ENCODE results near the gene ANKRD52.

The ANKRD52 gene

DNA sequence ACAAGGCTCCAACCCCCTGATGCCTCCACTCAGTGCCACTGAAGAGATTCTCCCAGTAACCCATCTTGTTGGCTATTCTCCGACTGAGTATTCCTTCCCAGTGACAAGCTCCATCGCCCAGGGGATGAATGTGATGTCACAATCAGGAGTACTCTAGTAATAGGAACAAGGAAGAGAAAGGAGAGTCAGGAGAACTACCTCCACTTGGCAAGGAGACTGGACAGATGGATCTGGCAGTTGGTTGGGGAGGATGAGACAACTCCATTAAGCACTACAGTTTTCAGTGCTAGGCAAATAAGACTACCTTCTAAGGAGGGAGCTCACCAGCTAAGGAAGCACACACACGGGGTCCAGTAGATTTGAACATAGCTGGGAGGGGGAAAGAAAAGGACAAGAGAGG is 41.7 kb downstream of the ANKRD52 start:
- in situ Hi-C loops (cut with MboI; ENCODE audit: low sequenced_read_pairs): no loop called here

DNA sequence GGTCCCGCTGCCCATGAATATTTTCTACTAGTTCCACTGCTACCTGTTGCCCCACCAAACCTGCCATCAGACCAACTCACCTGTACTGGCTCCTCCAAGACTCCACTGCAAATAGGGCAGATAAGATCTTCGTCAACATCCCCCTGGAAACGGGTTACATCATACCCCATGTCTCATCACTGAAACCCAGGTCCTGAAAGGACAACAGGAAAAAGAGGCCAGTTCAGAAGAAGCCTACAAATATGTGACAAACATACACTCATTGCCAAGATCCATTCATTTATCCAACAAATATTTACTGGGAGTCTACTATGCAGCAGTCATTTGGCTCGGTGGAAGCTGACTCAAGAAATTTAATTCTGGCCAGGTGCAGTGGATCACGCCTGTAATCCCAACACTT is 44.3 kb downstream of the ANKRD52 start:
- in situ Hi-C loops (cut with MboI; ENCODE audit: low sequenced_read_pairs): no loop called here

DNA sequence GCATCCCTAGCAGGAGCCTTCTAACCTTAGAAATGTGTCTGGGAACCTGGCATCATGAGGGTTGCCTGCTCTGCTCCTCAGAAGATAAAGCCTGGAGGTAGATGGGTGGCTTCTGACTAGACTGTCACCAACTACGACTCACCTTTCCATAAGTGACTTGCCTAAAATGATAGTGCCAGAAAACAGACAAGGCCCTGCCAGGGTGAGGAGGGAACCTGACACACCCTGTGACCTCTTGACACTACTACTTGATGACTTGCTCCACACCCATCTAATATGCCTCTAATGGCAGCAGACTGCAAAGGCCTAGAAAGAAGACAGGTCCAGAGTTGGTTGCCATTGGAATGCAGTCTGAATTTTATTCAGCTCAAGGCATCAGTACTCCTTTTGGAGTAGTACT is 45.8 kb downstream of the ANKRD52 start:
- in situ Hi-C loops (cut with MboI; ENCODE audit: low sequenced_read_pairs): no loop called here

DNA sequence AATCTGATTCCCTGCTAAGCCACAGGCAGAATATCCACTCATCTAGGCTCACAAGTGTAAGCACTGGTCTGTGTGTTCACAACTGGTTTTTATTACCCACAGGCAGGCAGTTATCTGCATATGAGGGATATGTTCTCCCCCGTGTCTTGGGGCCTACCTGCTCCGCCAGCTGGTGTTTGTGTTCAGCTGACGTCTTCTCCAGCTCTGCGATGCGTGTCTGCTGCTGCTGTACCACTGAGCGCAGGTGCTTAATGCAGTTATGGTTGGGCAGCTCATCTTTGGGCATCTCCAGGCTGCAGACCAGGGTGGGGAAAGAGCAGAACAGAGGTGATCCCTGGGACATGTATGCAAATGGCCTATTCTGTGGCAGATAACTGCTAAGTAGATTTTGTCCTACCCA is 50.2 kb downstream of the ANKRD52 start:
- in situ Hi-C loops (cut with MboI; ENCODE audit: low sequenced_read_pairs): no loop called here

DNA sequence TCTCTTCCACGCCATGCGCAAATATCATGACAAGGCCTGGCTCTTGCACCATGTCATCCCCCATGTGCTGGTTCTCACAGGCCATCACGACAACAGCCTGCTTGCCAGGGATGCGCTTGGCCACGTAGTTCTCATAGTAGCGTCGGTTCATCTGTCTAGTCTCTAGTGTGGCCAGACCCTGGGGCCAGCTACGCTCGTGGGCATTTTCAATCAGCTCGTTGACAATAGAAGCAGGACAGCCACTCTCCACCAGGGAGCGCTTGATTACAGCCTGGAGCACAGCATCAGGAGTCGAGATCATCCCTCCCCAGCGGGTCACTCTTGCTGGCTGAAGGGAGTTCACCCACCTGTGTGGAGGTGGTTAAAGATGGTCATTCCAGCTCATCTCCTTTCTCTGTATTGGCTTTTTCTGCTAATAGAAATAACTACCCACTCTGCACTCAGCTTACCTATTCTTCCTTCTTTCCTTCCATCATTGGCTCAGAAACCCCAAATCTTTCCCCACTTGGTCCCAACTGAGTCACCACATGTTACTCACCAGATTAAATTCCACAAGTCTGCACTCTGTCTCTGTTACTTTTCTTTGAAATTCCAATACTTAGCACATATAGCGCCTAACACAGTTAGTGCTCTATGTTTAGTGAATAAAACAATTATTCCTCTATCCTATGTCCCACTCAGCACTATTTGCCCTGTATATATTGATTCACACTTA is 51.6 kb downstream of the ANKRD52 start:
- in situ Hi-C loops (cut with MboI; ENCODE audit: low sequenced_read_pairs): no loop called here

DNA sequence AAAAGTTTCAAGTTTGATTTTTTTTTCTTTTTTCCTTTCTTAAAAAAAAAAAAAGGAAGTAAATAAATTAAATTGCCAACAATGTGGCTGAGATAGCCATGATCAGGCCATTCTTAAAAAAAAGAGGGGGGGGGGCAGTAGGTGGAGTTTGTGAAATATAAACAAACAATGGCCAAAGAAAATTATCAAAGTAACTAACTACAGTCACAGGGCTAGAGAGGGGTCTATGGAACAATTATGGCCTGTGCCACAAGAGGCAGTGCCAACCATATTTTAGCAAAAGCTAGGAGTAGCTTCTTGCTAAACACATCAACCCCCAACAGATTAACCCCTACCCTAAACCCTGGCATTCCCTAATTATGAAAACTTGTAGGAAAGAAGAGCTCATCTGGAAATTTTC is 52.7 kb downstream of the ANKRD52 start:
- in situ Hi-C loops (cut with MboI; ENCODE audit: low sequenced_read_pairs): no loop called here

DNA sequence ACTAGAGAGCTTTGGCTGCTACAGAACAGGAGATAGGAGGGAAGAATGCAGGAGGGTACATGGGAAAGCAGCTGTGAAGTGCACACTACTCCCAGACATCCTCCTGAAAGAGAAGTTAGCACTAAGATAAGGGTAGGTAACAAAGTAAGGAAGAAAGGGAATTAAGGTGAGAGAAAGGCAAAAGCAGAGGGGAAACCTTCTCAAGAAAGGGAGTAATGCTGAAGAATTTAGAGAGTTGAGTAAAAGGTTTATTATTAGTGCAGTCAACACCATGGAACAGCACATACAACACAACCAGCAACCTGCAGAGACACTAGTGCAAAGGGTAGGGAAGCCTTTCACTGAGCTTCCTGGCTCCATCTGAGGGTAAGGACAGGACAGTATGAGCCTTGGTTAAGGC is 53.9 kb downstream of the ANKRD52 start:
- in situ Hi-C loops (cut with MboI; ENCODE audit: low sequenced_read_pairs): no loop called here

DNA sequence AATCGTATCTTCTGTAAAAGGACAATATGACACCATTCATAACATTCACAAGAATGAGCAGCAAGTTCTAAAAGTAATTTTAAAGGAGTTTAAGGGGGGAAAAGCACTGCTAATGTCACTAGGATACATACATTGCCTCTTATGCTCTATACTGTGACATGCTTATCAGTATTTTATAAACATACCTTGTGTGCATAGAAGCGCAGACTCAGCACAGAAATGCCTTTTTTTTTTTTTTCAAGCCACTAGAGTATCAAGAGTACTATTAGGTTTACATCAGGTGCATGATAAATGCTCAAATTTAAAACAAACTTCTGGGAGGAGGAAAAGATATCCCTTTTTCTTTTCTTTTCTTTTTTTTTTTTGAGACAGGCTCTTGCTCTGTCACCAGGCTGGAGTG is 55.3 kb downstream of the ANKRD52 start:
- in situ Hi-C loops (cut with MboI; ENCODE audit: low sequenced_read_pairs): no loop called here

DNA sequence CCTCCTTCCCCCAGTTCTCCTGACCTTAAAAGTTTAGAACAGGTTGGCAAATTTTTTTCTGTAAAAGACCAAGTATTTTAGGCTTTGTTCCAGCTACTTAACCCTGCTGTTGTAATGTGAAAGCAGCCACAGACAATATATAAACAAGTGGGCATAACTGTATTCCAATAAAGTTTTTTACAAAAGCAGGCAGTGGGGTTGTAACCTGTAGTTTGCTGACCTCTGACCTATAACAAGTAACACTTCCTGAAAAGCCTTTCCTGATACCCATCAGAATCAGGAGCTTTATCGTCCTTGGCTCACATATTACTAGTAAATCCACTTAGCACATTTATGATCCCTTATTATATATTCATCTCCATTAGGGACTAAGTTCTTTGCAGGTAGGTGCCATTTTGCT is 55.8 kb downstream of the ANKRD52 start:
- in situ Hi-C loops (cut with MboI; ENCODE audit: low sequenced_read_pairs): no loop called here

DNA sequence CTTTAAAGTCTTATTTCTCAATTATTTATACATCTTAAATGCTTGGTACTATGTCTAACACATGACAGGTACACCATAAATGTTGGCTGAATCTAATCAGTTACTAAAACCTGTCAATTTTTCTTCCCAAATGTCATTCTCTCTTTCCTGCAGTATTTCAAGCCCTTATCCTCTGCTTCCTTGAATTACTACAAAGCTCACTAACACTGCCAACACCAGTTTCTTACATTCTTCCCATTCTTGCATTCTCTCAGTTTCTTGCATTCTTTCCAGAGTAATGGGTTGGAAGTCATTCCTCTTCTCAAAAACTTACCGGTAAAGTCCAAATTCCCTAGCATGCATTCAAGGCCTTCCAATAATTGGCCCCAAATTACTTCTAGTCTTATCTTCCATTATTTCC is 59.3 kb downstream of the ANKRD52 start:
- in situ Hi-C loops (cut with MboI; ENCODE audit: low sequenced_read_pairs): loop anchor here (10.0 kb wide), 1 partner anchor 266 kb away; the partner anchor contains the start of gene SPRYD4

DNA sequence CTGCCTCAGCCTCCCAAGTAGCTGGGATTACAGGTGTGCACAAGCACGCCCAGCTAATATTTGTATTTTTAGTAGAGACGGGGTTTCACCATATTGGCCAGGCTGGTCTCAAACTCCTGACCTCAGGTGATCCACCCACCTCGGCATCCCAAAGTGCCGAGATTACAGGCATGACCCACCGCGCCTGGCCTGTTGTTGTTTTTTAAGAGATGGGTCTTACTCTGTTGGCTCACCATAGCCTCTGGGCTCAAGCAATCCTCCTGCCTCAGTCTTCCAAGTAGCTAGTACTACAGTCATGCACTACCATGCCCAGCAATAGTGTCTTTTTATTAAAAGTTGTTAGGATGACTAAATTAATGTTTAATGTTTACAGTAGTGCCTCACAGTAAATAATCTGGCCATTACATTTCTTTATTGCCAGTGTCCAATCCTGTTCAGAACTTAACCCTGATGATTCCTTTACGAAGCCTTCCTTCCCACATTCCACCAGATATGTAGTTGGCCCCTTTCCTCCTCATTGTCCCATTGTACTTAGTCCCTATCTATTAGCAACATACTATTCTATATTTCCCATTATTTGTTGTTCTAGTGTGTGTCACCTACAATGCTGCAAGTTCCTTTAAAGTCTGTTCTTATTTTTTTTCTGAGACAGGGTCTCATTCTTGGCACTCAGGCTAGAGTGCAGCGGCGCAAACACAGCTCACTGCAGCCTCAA is 60.1 kb downstream of the ANKRD52 start:
- in situ Hi-C loops (cut with MboI; ENCODE audit: low sequenced_read_pairs): loop anchor here (10.0 kb wide), 1 partner anchor 267 kb away; the partner anchor contains the start of gene SPRYD4

DNA sequence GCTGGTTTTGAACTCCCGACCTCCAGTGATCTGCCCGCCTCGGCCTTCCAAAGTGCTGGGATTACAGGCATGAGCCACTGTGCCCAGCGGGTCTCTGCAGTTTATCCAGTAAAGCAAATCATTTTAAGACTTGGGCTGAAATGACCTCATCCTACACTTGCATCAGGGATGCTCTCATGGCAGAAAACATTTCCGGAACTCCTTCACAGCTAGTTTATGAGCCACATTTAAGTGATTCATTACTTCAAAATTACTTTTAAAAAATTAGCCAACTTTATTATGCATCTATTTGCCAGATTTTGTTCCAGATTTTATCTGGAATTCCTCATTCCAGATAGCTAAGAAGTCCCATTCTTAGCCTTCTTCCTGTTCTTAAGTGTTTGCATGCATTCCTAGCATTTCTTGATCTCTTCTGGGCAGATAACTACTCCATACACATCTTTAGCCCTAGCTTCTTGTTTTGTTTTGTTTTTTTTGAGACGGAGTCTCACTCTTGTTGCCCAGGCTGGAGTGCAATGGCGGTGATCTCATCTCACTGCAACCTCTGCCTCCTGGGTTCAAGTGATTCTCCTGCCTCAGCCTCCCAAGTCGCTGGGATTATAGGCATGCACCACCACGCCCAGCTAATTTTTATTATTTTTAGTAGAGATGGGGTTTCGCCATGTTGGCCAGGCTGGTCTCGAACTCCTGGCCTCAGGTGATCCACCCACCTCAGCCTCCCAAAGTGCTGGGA is 61.2 kb downstream of the ANKRD52 start:
- in situ Hi-C loops (cut with MboI; ENCODE audit: low sequenced_read_pairs): loop anchor here (10.0 kb wide), 1 partner anchor 268 kb away; the partner anchor contains the start of gene SPRYD4

DNA sequence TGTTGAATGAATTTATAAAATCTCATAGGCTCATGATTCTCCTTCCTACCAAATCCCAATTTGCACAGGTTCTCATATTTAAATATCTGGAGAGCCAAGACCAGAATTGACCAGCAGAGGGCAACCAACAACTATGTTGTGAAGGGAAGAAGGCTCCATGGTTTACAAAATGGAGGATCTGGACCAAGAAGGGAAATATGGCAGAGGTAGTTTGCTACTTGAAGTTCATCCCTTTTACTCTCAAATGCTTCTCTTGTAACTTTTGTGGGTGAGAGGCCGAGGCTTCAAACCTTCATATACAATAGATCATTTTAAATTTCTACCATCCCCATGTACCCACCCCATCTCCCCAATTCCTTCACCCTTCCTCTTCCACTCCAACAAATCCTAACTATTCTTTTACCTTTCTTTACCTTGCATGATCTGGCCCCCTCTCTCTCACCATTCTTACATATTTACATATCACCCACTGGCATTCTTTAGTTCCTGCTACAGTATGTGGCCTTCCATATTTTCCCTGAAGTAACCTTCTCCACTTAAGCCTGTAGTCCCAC is 65.1 kb downstream of the ANKRD52 start:
- in situ Hi-C loops (cut with MboI; ENCODE audit: low sequenced_read_pairs): loop anchor here (10.0 kb wide), 1 partner anchor 272 kb away; the partner anchor contains the start of gene SPRYD4

DNA sequence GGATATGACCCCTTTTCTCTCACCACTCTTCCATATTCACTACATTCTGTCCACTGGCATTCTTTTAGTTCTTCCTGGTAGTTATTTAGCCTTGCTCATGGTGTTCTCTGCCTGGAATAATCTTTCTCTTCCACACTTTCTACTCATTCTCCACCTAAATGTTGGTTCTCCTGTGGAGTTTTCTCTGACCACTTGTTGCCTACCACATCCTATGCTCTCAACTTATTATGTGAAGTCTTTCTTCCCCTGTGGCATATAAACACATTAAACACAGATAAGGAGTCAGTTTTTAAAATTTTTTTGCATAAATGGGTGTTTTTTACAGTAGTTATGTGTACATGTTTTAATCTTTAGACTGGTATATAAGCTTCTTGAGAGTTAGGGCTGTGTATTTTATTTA is 65.6 kb downstream of the ANKRD52 start:
- in situ Hi-C loops (cut with MboI; ENCODE audit: low sequenced_read_pairs): loop anchor here (10.0 kb wide), 1 partner anchor 272 kb away; the partner anchor contains the start of gene SPRYD4

DNA sequence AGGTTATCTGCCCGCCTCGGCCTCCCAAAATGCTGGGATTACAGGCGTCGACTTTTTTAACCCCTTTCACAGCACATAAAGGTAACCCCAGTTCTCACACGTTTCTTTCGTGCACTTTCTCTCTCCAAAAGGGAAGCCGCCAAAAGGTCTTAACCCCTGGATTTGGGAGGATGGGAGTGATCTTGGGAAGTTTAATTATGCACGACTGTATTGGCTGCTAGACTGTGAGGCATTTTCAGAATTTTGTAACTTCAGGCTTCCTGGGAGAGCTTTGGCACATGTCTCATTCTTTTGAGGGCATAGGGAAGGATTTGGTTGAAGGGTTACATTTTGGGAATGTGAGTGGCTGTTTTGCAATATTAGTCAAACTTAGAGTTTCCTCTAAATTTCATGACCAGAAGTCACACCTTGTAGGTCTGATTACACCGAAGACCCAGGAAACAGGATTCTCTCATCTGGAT is 67.5 kb downstream of the ANKRD52 start:
- in situ Hi-C loops (cut with MboI; ENCODE audit: low sequenced_read_pairs): loop anchor here (10.0 kb wide), 1 partner anchor 274 kb away; the partner anchor contains the start of gene SPRYD4

DNA sequence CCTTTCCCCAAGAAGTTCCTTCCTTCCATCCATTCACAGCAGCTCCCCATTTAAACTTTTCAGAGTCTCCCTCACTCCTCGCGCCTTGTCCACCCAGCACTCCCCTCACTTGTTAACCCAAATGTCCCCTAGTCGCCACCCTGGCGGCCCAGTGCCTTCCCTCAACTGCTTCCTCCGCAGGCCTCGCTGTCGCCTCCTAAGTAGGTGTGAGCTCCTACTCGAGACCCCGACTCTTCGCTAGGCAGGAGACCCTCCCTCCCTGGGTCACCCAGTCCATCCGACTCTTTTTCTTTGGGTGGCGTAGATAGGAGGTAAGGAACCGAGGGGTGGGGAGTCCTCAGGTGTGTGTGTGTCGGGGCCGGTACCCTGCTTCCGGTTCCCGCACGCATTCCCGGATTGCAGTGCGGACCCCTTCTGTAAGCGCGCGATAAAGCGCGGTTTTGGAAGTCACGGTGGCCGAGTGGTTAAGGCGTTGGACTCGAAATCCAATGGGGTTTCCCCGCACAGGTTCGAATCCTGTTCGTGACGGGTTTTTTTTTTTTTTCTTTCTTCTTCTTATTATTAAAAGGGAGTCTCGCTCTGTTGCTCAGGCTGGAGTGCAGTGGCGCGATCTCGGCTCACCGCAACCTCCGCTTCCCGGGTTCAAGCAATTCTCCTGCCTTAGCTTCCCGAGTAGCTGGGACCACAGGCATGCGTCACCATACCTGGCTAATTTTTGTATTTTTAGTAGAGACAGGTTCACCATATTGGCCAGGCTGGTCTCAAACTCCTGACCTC is 68.1 kb downstream of the ANKRD52 start:
- in situ Hi-C loops (cut with MboI; ENCODE audit: low sequenced_read_pairs): loop anchor here (10.0 kb wide), 1 partner anchor 275 kb away; the partner anchor contains the start of gene SPRYD4

DNA sequence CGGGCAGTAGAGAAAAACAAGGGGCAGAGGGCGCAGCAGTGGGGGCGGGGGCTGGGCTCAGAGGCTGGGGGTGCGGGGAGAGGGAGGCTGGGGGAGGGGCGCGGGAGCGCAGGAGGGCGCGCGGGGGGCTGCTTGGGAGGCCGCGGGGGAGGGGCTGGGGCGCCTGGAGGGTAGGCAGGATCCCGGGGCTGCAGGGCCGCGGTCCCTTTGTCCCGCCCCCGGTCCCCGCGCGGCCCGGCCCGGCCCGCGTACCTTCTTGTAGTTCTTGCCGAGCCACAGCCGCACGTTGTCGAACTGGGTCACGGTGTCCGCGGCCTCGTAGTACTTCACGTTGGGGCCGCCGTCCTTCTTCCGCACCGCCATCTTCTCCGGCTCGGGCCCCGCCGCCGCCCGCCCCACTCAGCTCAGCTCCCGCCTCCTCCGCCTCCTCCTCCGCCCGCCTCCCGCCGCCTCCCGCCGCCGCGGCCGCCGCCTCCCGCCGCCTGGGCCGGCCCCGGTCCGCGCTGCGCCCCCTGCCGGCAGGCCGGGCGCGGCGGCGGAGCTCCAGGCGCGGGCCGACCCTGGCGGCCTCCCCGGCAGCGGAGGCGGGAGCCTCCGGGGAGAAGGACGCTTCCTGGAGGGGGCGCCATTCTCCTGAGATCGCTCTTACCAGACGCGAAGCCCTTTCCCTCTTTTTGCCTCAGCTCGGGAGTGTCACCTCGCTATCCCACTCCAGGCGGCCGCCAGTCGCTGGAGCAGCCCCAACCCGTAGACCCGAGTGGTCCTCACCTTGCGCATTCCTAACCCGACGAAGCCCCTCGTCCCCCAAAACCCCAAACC is 68.9 kb downstream of the ANKRD52 start, which contains the start of gene SMARCC2:
TSS of gene SMARCC2 (minus strand) at position 385 of the 819 bp plus-strand sequence. CDS start at position 363, 22 bp downstream.
- in situ Hi-C loops (cut with MboI; ENCODE audit: low sequenced_read_pairs): no loop called here

DNA sequence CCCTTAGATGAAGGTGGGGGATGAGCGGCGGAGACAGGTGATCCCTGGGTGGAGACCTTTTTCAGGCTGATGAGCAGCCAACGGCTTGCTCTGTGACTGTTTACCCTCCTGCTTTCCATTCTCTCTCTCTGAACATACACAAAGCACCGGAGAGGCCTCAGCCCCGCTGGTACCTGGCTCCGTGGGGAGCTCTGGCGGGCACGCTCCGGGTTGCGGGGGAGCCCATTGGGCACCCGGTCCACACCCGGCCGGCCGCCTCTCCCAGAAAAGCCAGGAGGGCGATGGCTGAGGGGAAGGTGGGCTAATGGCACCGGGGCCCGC is 69.4 kb downstream of the ANKRD52 start:
- in situ Hi-C loops (cut with MboI; ENCODE audit: low sequenced_read_pairs): no loop called here

DNA sequence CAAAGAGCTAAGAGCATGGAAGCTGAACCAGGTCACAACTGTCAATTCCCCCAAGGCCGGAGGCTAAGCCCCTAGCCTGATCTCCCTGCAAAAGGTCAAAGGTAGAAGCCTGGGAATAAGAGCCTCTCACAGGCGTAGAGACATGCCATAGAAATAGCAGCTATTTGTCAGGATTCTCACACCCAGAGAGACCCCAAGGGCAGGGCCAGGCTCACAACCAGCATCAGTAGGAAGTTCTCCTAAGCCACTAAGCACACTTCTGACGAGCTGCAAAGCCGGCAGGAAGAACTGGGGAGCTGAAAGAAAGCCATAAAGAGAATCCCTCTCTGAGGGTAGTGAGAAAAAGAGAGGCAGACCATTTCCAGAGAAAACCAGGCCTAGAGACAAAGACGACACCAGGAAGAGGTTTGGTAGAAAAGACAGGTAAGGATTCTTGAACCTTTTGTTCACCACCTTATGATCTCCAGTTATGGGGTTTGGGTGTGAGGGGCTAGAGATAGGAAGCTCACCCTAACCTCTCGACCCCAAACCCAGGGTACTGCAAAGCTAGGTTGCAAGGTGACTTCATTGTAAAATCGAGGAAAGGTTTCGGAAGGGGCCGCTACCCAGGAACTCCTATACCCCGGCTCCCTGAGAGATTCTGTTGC is 69.9 kb downstream of the ANKRD52 start:
- in situ Hi-C loops (cut with MboI; ENCODE audit: low sequenced_read_pairs): no loop called here
